Heart left ventricle (tissue), 16 donors: ENCODE measurements around the gene NAALADL2. TPM values are rescaled to one million over a fixed set of nuclear protein-coding genes. Genes with fewer than 3 reads are reported as not detected.

Source experiments
- ATAC-seq, 4 donors: fragments of 200-7000 bp; cut with Tn5 transposase; one replicate each; pipeline ENCODE4 v1.9.1; 2020 to 2022; ENCODE audit warnings: moderate library complexity in 4 of 4, mild to moderate bottlenecking in 3 of 4, moderate number of reproducible peaks in 1 of 4
- DNase-seq, 5 donors: peaks; one replicate each; pipeline ENCODE4 v3.0.0-alpha.2; 2020
- H3K27ac ChIP-seq, 12 donors: fragments of 200-600 bp; sonication (generic) in 4 of 12; one replicate each; pipeline versions ENCODE4 v1.5.0 to v1.8.0; 2016 to 2022; ENCODE audit warnings: mild to moderate bottlenecking in 2 of 12
- H3K27me3 ChIP-seq, 9 donors: fragments of 200-600 bp; sonication (generic) in 2 of 9; one replicate each; pipeline versions ENCODE4 v1.5.1 to v1.8.0; 2016 to 2022; ENCODE audit warnings: mild to moderate bottlenecking in 3 of 9
- H3K36me3 ChIP-seq, 9 donors: fragments of 200-600 bp; sonication (generic) in 2 of 9; one replicate each; pipeline versions ENCODE4 v1.5.0 to v1.8.0; 2018 to 2022; ENCODE audit warnings: mild to moderate bottlenecking in 2 of 9
- H3K4me1 ChIP-seq, 12 donors: fragments of 200-600 bp; sonication (generic) in 4 of 12; one replicate each; pipeline versions ENCODE4 v1.5.0 to v1.8.0; 2016 to 2022; ENCODE audit warnings: mild to moderate bottlenecking in 3 of 12
- H3K4me3 ChIP-seq, 12 donors: fragments of 200-600 bp; sonication (generic) in 4 of 12; one replicate each; pipeline versions ENCODE4 v1.5.0 to v1.8.0; 2017 to 2022; ENCODE audit warnings: mild to moderate bottlenecking in 9 of 12, moderate library complexity in 4 of 12
- H3K9me3 ChIP-seq, 12 donors: fragments of 200-600 bp; sonication (generic) in 4 of 12; one replicate each; pipeline versions ENCODE4 v1.5.0 to v1.8.0; 2016 to 2022; ENCODE audit warnings: mild to moderate bottlenecking in 1 of 12
- POLR2A ChIP-seq, 2 donors: fragments of 450-650 bp; IDR thresholded peaks; one replicate each; pipeline ENCODE4 v1.6.1; 2017; ENCODE audit warnings: antibody characterized with exemption in 2 of 2, mild to moderate bottlenecking in 2 of 2, moderate library complexity in 2 of 2
- WGBS, 4 donors: extraction: QIAGEN DNeasy Blood & Tissue Kit in 2 of 4; methylation state at CpG; one replicate each; pipeline versions ENCODE4 v1.1.5 to v1.1.7; 2013 to 2018; 5-methylcytosine and 5-hydroxymethylcytosine counted together
- intact Hi-C, 10 donors: fragments of 100-400 bp; cut with DNase I; formaldehyde crosslinking; loops; one replicate each; pipeline versions ENCODE4 v1.11.1 to v1.14.2; 2022
- polyA plus RNA-seq, 2 donors: library from polyadenylated mRNA; stranded (reverse); fragments of 200-250 nt; gene quantifications; one replicate each; pipeline ENCODE4 v1.2.3, GENCODE V29; 2013
- total RNA-seq, 9 donors: library from RNA; depleted of rRNA in 2 of 9; stranded (reverse); fragments of >200 nt in 2 of 9; fragmentation: NEBNext Ultra II Directional in 3 of 9; extraction: Animal tissue kit (Norgen Biotek cat#: 25700) in 3 of 9; gene quantifications; one replicate each; pipeline versions ENCODE4 v1.1.0 to v1.2.4, GENCODE V29; 2016 to 2023
- TF ChIP-seq, protein P1 (sequence below), 12 donors: fragments of 200-600 bp; sonication (generic) in 4 of 12; IDR thresholded peaks; one replicate each; pipeline versions ENCODE4 v1.5.0 to v1.8.0; 2018 to 2022; ENCODE audit warnings: antibody characterized with exemption in 12 of 12, mild to moderate bottlenecking in 5 of 12
- donor health status: ischemic (EF 13 %, LVEDD 7.1; RV severe dilation, severe dysfunction).
- donor health status: healthy with polysubstance abuse.
- donor health status: DM: no; HTN: yes; CAD: no.
- donor health status: DM: no; HTN: no; CAD: no.
- donor health status: ischemic (EF 25% LVEDD 6.9; RV normal size, moderate dysfunction).
- donor health status: ischemic (EF 25% LVEDD 5.7; RV mildly dilated, moderate dysfunction).
- donor health status: healthy.
- donor health status: DM: yes; HTN: yes; CAD: no.
- donor health status: ischemic (EF 35%, LVEDD 5.7; RV mildly dilated, moderate dysfunction).
- donor health status: nonischemic (EF 11% LVEDD 7.7; RV severe dilation, severe dysfunction).
- donor health status: DM: yes; HTN: yes; CAD: no.
- donor health status: PGD.
- donor health status: ischemic (EF 29% LVEDD 5.4; RV normal size, mild dysfunction).
- donor health status: nonischemic (EF 23%, LVEDD 6.1; RV moderate dilation, normal function).

Gene NAALADL2
- total and polyA plus RNA-seq, 11 donors = 0.23 to 8.5 (median 3.0) TPM

DNA sequence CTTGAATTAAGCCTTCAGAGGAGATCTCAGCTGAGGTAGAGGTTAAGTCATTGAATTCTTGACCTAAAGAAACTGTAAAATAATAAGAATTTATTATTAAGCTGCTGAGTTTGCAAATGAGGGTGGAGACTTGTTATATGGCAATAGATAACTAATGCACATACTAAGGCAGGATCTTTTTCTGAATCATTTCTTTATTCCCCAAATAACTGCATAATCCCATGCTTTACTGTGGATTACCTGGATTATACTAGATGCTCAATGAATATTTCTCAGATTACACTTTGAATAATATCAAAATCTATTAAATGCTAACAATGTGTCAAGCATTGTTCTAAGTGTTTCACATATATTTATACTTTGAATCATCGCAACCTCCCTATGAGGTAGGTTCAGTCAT lies 532.5 kb downstream of the NAALADL2 start:
- no peak overlapping the region for H3K4me3 ChIP-seq
- no peaks in the 10 kb centered on the region for H3K4me1 ChIP-seq
- DNase-seq (no peak), ATAC-seq (no peak)
- TF ChIP-seq, protein P1, sequence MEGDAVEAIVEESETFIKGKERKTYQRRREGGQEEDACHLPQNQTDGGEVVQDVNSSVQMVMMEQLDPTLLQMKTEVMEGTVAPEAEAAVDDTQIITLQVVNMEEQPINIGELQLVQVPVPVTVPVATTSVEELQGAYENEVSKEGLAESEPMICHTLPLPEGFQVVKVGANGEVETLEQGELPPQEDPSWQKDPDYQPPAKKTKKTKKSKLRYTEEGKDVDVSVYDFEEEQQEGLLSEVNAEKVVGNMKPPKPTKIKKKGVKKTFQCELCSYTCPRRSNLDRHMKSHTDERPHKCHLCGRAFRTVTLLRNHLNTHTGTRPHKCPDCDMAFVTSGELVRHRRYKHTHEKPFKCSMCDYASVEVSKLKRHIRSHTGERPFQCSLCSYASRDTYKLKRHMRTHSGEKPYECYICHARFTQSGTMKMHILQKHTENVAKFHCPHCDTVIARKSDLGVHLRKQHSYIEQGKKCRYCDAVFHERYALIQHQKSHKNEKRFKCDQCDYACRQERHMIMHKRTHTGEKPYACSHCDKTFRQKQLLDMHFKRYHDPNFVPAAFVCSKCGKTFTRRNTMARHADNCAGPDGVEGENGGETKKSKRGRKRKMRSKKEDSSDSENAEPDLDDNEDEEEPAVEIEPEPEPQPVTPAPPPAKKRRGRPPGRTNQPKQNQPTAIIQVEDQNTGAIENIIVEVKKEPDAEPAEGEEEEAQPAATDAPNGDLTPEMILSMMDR (IDR thresholded peaks at IDR 0.05) = no peak
- TF ChIP-seq POLR2A (IDR thresholded peaks at IDR 0.05) = no peak
- WGBS, 4 donors = 96 to 100% (median 99%) methylated on average over 1 of the region's 1 CpG
- no peaks in the 10 kb centered on the region for H3K27me3 ChIP-seq
- intact Hi-C loops = no loop called here
- no peaks in the 10 kb centered on the region for H3K36me3 ChIP-seq
- H3K9me3 ChIP-seq = peaks cover 0 to 7% (median 0%) of the 10 kb centered on the region in 12 donors
- no peak overlapping the region for H3K27ac ChIP-seq

DNA sequence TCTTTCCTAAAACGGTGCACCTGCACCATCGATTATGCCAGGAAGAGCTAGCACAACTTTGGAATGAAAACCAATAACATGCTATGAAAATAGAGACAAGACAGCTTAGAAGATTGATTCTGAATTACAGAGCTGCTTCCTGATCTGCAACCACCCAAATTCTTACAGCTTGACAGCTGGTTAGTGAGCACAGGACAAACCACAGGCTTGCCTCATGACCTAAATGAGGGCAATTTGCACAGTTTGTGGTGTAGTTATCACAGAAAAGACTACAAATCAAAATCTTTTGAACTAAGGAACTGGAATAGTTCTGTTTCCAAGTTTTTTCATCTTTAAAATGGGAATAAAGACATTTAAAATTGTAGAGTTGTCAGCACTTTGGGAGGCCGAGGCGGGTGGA lies 533.5 kb downstream of the NAALADL2 start:
- Histone ChIP-seq H3K27me3 (no peaks in the 10 kb centered on the region), H3K4me3 (no peak overlapping the region), H3K4me1 (no peaks in the 10 kb centered on the region), H3K36me3 (no peaks in the 10 kb centered on the region), H3K9me3 (peaks cover 0 to 8% (median 0%) of the 10 kb centered on the region in 12 donors), H3K27ac (no peak overlapping the region)
- DNase-seq = no peak
- intact Hi-C loops = no loop called here
- 65 to 94% (median 77%) methylated on average over 4 of the region's 4 CpGs for WGBS, 4 donors
- ATAC-seq = no peak
- TF ChIP-seq POLR2A (IDR thresholded peaks at IDR 0.05) = no peak
- TF ChIP-seq, protein P1 (IDR thresholded peaks at IDR 0.05) = no peak

DNA sequence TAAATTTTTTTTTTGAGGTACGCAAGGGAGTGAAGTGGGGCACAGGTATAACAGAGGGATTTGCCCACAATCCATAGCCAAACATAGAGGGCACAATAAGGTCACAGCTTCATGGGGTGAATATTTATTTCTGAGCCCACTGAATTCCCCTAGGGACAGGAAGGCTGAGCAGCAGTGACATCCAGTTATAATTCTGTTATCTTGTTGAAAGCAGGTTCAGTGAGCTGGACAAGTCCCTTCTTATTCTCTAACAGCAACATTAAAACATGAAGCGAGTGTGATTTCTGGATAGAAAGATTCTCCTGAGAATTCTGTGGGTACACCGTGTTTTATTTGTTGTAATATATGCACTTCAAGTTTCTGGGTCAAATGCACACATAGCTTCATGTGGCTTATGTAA lies 538.2 kb downstream of the NAALADL2 start:
- Histone ChIP-seq H3K27me3 (no peaks in the 10 kb centered on the region), H3K27ac (no peak overlapping the region), H3K4me1 (no peaks in the 10 kb centered on the region), H3K9me3 (peaks cover 0 to 8% (median 0%) of the 10 kb centered on the region in 12 donors), H3K36me3 (no peaks in the 10 kb centered on the region), H3K4me3 (no peak overlapping the region)
- 65 to 79% (median 75%) methylated on average over 3 of the region's 3 CpGs for WGBS, 4 donors
- ATAC-seq (peak in 2 of 4 donors; percentile 26 to 27), DNase-seq (no peak)
- intact Hi-C loops = no loop called here
- TF ChIP-seq, protein P1 (IDR thresholded peaks at IDR 0.05) = no peak
- TF ChIP-seq POLR2A (IDR thresholded peaks at IDR 0.05) = no peak

DNA sequence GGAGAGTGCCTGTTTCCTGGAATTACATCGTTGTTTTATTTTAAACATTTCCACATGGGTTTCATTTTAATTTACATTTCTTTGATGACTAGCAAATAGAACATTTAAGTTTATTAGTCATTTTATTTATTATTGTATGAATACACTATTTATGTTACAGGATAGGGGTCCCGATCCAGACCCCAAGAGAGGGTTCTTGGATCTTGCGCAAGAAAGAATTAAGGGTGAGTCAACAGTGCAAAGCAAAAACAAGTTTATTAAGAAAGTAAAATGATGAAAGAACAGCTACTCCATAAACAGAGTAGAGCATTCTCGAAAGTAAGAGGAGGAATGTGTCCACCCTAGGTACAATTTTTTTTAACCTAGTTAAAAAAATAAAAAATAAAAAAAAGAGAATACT lies 539.5 kb downstream of the NAALADL2 start:
- DNase-seq (no peak), ATAC-seq (no peak)
- intact Hi-C loops = no loop called here
- TF ChIP-seq, protein P1 (IDR thresholded peaks at IDR 0.05) = no peak
- TF ChIP-seq POLR2A (IDR thresholded peaks at IDR 0.05) = no peak
- H3K36me3 ChIP-seq = no peaks in the 10 kb centered on the region
- peaks cover 0 to 2% (median 0%) of the 10 kb centered on the region in 12 donors for H3K4me1 ChIP-seq
- H3K9me3 ChIP-seq = peaks cover 0 to 8% (median 0%) of the 10 kb centered on the region in 12 donors
- no peaks in the 10 kb centered on the region for H3K27me3 ChIP-seq
- 64 to 80% (median 71%) methylated on average over 4 of the region's 4 CpGs for WGBS, 4 donors
- H3K4me3 ChIP-seq = no peak overlapping the region
- H3K27ac ChIP-seq = no peak overlapping the region
